ENCODE results near the gene LIFR.

The LIFR gene

DNA sequence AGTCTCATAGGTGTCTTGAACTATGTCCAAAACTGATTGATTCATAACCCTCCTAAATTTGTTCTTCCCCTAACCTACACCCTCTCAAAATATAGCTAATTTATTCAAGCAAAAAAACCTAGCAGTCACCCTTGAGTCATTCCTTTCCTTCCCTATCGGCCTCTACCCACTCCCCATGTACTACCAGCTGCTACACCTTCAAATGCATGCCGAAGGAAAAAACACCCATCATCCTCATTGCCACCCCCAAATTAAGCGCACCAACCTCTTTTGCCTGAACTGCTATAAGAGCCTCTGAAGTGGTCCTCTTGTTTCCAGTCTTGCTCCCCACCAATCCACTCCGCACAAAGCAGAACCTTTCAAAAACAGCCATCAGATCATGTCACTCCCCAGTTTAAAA, 12.6 kb downstream of the LIFR start:
- TF ChIP-seq, protein P1, sequence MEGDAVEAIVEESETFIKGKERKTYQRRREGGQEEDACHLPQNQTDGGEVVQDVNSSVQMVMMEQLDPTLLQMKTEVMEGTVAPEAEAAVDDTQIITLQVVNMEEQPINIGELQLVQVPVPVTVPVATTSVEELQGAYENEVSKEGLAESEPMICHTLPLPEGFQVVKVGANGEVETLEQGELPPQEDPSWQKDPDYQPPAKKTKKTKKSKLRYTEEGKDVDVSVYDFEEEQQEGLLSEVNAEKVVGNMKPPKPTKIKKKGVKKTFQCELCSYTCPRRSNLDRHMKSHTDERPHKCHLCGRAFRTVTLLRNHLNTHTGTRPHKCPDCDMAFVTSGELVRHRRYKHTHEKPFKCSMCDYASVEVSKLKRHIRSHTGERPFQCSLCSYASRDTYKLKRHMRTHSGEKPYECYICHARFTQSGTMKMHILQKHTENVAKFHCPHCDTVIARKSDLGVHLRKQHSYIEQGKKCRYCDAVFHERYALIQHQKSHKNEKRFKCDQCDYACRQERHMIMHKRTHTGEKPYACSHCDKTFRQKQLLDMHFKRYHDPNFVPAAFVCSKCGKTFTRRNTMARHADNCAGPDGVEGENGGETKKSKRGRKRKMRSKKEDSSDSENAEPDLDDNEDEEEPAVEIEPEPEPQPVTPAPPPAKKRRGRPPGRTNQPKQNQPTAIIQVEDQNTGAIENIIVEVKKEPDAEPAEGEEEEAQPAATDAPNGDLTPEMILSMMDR (IDR thresholded peaks at IDR 0.05; ENCODE audit: low read depth, low read length, missing control alignments) = no peak
- no peak overlapping the region for H3K4me3 ChIP-seq (replicated peaks; ENCODE audit: low read depth, low read length)
- DNase-seq (ENCODE audit: extremely low read depth, low read depth) = no peak

DNA sequence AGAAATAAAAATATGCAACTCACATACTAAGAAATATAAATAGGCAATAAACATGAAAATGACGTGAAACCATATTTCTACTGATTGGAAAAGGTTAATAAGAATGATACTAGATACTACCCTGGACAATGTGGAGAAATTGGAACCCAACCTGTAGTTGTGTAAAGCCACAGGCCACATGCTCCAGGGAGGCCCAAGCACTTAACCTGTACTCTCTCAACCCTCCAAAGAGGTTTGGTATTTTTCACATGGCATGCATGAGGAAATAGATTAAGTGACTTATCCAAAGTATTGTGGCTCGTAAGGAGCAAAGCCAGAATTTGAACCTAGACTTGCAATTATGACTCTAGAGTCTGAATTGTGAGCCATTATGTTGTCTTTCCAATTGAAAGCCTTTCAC, 13.4 kb downstream of the LIFR start:
- H3K4me3 ChIP-seq (replicated peaks; ENCODE audit: low read depth, low read length) = no peak overlapping the region
- DNase-seq (ENCODE audit: extremely low read depth, low read depth) = no peak
- TF ChIP-seq, protein P1 (IDR thresholded peaks at IDR 0.05; ENCODE audit: low read depth, low read length, missing control alignments) = no peak

DNA sequence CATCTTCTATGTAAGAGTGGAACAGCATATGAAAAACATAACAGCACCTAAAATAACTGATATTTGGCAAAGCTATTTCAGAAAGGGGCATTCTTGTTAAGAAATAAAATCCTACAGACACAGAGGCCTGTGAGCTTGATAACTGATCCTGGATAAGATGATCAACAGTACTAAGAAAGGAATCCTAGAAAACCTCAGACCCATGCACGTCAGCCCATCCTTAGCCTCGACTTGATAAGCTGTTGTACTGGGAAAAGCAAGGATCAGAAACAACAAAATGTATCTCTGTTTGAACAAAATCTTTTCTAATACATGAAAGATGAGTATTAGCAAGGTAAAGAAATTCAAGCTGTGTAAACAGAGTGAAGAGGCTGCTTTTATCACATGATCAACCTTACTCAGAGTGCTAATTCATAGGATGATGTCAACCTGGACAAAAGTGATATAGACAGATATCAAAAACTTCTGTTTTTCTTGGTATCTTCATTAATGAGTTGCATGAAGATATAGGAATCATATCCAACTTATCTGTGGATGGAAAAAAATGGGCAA, 15.2 kb downstream of the LIFR start:
- TF ChIP-seq, protein P1 (IDR thresholded peaks at IDR 0.05; ENCODE audit: low read depth, low read length, missing control alignments) = no peak
- no peak for DNase-seq (ENCODE audit: extremely low read depth, low read depth)
- no peak overlapping the region for H3K4me3 ChIP-seq (replicated peaks; ENCODE audit: low read depth, low read length)

DNA sequence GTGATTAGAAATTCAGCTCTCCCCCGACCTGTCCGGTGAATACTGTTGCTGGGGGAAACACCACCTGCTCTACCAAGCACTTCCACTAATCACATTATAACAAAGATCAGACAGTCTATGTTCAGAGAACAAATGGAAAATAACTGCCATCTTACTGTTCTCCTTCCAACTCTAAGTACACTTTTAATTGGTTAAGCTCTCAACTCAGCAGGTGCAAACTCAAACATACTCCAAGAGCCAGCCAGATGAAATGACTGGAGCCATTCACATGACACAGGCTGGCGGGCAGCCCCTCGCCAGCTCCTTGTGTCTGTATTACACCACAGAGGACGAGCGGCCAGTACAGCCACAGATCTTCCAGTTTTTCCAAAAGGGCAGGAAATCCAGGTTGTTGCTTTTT, 16.1 kb downstream of the LIFR start:
- TF ChIP-seq, protein P1 (IDR thresholded peaks at IDR 0.05; ENCODE audit: low read depth, low read length, missing control alignments) = no peak
- no peak overlapping the region for H3K4me3 ChIP-seq (replicated peaks; ENCODE audit: low read depth, low read length)
- DNase-seq (ENCODE audit: extremely low read depth, low read depth) = no peak

DNA sequence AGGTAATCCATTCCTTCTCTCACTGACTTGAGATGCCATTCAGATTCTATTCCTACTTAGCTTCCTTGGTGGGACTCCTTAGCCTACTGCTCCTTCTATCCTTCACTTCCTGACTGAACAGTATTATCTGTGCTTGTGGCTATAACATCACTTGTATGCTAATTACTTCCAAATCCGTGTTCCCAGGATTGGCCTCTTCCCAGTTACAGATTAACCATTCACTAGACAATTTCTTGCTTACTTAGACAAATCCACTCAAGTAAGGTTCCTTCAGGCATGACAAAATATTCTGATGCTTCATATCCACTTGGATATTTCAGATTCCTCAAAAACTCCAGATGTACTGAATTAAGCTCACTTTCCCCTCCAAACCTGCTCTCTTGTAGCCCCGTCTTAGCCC, 18.3 kb downstream of the LIFR start:
- H3K4me3 ChIP-seq (replicated peaks; ENCODE audit: low read depth, low read length) = no peak overlapping the region
- TF ChIP-seq, protein P1 (IDR thresholded peaks at IDR 0.05; ENCODE audit: low read depth, low read length, missing control alignments) = no peak
- no peak for DNase-seq (ENCODE audit: extremely low read depth, low read depth)

DNA sequence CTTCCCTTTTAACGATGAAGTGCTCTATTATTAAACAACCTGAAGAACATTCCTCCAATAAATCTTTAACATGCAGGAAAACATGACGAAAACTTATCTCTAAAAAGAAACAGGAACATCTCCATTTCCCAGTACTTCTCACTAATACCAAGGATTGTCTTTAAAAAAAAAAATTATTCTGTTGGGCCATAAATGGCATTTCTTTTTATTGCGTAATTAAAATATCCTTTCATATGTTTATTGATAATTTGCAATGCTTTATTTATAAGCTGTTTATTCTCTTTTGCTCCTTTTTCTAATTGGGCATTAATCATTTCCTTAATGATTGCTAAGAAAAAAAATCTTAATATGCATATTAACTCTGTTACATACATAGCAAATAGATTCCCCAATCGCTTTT, 18.9 kb downstream of the LIFR start:
- no peak overlapping the region for H3K4me3 ChIP-seq (replicated peaks; ENCODE audit: low read depth, low read length)
- no peak for DNase-seq (ENCODE audit: extremely low read depth, low read depth)
- TF ChIP-seq, protein P1 (IDR thresholded peaks at IDR 0.05; ENCODE audit: low read depth, low read length, missing control alignments) = no peak

DNA sequence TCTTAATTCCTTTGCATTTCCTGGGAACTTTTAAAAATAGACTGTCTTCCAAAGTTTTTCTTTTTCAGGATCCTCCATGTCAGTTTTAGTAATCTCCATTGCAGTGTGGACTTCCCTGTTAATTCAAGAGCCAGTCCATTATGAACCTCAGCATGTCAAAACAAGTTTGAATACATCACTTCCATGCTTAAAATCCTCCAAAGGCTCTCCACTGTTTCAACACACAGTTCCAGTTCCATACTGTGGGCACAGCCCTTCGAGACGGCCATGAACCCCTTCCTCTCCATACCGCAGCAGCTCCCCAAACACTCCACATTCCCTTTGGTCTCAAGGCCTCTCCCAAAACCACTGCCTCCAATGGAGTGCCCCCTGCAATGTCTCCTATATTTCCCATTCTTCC, 19.5 kb downstream of the LIFR start:
- no peak overlapping the region for H3K4me3 ChIP-seq (replicated peaks; ENCODE audit: low read depth, low read length)
- no peak for DNase-seq (ENCODE audit: extremely low read depth, low read depth)
- TF ChIP-seq, protein P1 (IDR thresholded peaks at IDR 0.05; ENCODE audit: low read depth, low read length, missing control alignments) = no peak
